Fibroblast of pulmonary artery (primary cell): ENCODE measurements around the gene SEPTIN12.

Source experiments
- DNase-seq: peaks from one replicate; pipeline ENCODE4 v3.0.0-alpha.2; 2010; ENCODE audit warnings: low read depth
- H3K4me3 ChIP-seq: replicated peaks from 2 replicates; pipeline ENCODE4 v1.5.1; 2011; ENCODE audit warnings: low read depth, mild to moderate bottlenecking, control low read depth, low read length, moderate library complexity
- TF ChIP-seq, protein P1 (sequence below): IDR thresholded peaks from 2 replicates; pipeline ENCODE4 v1.5.1; 2011; ENCODE audit warnings: mild to moderate bottlenecking, control low read depth, low read length, inconsistent platforms; ENCODE audit errors: missing control alignments

Gene SEPTIN12, protein sequence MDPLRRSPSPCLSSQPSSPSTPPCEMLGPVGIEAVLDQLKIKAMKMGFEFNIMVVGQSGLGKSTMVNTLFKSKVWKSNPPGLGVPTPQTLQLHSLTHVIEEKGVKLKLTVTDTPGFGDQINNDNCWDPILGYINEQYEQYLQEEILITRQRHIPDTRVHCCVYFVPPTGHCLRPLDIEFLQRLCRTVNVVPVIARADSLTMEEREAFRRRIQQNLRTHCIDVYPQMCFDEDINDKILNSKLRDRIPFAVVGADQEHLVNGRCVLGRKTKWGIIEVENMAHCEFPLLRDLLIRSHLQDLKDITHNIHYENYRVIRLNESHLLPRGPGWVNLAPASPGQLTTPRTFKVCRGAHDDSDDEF

DNA sequence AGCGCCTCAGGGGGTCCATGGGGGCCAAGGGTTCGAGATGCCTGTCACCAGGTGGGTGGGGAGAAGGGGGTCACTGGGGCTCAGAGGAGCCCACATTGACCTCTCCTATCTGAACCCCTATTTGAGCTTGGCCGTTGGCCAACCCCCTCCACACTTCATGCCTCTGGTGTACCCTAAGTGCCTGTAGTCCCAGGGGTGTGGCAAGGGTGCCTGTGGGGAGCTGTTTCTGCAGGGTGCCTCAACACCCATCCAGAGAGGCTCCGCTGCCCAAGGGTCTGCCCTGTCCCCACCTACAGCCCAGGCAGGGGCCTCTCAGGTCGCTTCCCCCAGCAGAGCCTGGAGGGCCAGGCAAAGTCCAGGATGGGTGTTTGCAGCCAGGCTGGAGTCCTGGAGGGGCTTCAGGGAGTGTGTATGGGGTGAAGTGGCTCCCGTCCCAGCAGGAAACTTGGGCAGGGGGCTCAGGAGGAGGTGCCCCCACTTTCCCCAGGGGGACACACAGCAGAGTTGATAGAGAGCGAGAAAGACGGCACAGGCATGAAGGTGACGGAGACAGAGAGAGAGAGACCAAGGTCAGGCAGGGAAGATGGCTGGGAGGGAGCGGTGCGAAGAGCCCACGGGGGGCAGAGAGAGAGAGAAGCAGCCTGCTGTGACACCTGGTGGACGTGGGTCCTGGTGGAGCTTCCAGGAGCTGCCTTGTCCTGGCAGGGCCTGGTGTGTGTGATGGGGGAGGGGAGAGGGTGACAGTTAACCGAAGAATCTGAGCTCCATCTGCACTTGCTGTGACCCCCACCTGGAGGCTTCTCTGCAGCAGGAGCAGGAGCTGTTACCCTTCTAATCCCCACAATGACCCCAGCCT, at the start of gene SEPTIN12:
SEPTIN12 (minus strand) TSS at position 719 of the 856 bp plus-strand sequence; CDS start at position 19, 700 bp downstream.
- no peak for DNase-seq
- no peak within 1 kb of the TSS for H3K4me3 ChIP-seq
- TF ChIP-seq, protein P1, sequence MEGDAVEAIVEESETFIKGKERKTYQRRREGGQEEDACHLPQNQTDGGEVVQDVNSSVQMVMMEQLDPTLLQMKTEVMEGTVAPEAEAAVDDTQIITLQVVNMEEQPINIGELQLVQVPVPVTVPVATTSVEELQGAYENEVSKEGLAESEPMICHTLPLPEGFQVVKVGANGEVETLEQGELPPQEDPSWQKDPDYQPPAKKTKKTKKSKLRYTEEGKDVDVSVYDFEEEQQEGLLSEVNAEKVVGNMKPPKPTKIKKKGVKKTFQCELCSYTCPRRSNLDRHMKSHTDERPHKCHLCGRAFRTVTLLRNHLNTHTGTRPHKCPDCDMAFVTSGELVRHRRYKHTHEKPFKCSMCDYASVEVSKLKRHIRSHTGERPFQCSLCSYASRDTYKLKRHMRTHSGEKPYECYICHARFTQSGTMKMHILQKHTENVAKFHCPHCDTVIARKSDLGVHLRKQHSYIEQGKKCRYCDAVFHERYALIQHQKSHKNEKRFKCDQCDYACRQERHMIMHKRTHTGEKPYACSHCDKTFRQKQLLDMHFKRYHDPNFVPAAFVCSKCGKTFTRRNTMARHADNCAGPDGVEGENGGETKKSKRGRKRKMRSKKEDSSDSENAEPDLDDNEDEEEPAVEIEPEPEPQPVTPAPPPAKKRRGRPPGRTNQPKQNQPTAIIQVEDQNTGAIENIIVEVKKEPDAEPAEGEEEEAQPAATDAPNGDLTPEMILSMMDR, result no peak

DNA sequence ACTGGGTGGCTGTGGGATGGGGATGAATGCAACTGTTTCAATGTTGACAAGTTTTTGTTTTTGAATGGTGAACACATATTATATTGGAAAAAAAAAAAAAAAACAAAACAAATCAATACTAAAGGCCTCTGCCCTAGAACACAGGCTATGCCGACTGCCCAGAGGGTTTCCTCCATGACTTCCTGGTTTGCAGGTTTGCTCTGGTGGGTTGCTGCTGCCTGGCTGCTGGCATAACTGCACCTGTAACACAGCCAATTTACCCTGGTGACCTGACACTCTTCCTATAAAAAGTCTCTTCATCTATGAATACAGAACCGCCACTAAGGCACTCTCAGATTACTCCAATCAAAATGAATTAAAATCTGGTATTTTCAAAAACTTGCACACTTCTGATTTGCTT, 48.6 kb upstream of the SEPTIN12 start:
- no peak overlapping the region for H3K4me3 ChIP-seq
- no peak for DNase-seq
- TF ChIP-seq, protein P1, result no peak

DNA sequence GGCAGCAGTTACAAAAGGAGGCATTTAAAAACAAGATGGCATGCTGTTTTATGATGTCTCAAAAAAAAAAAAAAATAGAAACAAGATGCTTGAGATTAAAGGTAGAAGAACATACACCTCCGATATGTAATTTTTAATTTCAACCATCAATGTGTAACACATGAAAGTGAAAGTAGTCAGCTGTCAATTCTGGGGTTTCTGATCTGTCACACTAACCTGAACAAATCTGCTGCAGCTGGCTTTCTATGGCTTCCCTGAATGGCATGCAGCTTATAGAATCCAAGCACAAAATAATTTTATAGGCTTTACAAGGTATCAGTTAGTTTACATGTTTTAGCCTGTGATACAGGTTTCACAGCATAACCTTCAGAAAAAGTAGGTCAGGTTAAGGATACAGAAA, 45.4 kb upstream of the SEPTIN12 start:
- TF ChIP-seq, protein P1, result no peak
- no peak for DNase-seq
- H3K4me3 ChIP-seq, result no peak overlapping the region

DNA sequence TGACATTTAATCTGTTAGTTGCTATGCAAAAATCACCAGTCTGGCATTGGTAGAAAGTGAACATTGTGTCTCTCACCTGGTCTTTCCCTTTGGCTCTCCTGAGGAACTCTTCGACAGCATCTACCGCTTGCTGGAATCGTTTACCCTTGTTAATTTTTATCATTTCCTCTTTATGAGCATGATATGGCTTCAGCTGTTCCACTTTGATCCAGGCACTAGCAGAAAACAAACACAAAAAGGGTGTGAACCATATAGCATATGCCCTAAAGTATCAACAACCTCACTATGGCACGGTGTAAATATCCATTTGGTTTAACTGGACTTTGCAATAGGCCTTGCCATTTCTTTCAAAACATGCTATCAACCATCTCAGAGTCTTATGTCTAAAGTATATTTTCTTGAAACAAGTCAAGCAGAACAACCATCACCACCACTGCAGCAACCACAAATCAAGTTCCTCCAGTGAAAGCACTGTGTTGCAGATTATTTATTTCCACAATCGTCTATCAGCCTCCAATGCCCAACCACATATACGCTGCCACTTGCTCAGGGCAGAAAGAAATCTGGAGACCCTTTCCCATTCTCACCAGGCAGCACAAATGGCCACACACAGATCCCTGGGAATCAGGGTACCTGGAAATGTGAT, 44.7 kb upstream of the SEPTIN12 start:
- H3K4me3 ChIP-seq, result no peak overlapping the region
- TF ChIP-seq, protein P1, result no peak
- no peak for DNase-seq

DNA sequence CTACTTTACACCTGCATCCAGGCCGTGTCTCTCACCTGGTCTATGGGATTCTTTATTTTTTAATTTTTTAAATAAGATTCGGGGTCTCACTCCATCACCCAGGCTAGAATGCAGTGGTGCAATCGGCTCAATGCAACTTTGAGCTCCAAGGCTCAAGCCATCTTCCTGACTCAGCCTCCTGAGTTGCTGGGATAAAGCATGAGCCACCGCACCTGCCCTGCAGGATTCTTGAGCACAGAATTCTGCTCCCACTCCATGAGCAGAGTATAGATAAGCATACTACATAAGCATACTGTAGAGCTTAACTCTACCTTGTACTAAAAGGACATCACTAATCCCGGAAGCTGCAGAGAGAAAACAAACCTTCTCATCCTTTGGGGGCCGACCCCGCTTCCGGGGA, 43.5 kb upstream of the SEPTIN12 start:
- no peak for DNase-seq
- TF ChIP-seq, protein P1, result no peak
- H3K4me3 ChIP-seq, result no peak overlapping the region

DNA sequence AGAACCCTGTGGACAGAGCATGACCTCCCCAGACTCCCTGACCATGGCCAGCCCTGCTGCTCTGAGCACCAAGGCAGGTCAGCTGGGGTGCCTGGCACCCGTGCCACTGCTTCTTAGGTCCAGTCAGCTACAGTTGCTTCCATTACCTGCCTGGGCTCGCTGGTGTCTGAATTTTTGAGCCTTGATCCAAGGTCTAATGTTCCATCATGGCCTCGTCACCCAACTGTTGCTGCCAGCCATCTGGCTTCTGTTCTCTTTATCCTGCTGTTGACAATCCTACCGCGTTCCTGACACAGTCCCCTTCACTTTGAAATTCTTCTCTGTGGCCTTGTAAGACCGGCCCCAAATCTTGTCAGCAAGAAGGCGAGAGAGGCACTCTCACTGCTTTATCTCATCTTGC, 42.3 kb upstream of the SEPTIN12 start:
- TF ChIP-seq, protein P1, result no peak
- no peak for DNase-seq
- H3K4me3 ChIP-seq, result no peak overlapping the region
